ENCODE results near the gene CPA3. TPM values are rescaled to one million over a fixed set of nuclear protein-coding genes. Genes with fewer than 3 reads are reported as not detected.

Gene CPA3
- total RNA-seq, 1 experiment from 2014 or later, result not detected

- POLR2A ChIA-PET, result no interaction called here
- H3K9ac ChIP-seq (ENCODE audit: low read length), result no peak overlapping the region
- H3K9me3 ChIP-seq (ENCODE audit: control insufficient read depth in 1 of 2, insufficient read depth in 1 of 2, low read depth in 1 of 2, low read length in 2 of 2), result no peaks in the 10 kb centered on the region
- no peaks in the 10 kb centered on the region for H3K79me2 ChIP-seq (ENCODE audit: insufficient read depth, low read length)
- peak overlapping the region; percentile 74 for H2AFZ ChIP-seq (ENCODE audit: low read depth, low read length, poor library complexity, severe bottlenecking)
- TF ChIP-seq YY1 (IDR thresholded peaks at IDR 0.05; ENCODE audit: extremely low read depth, insufficient replicate concordance, low read depth, low read length) (no peak), SRF (IDR thresholded peaks at IDR 0.05; ENCODE audit: low read depth) (no peak), FOSL1 (IDR thresholded peaks at IDR 0.05; ENCODE audit: low read depth) (no peak; the same call in 1 of the 2 replicates), RAD21 (IDR thresholded peaks at IDR 0.05; ENCODE audit: low read depth) (peak; percentile 80), EGR1 (IDR thresholded peaks at IDR 0.05; ENCODE audit: low read depth) (no peak), POLR2AphosphoS5 (IDR thresholded peaks at IDR 0.05; ENCODE audit: low read depth, low read length) (no peak), SP1 (IDR thresholded peaks at IDR 0.05; ENCODE audit: low read depth) (no peak), CBX3 (IDR thresholded peaks at IDR 0.05; ENCODE audit: low read depth) (peak; percentile 47; the same call in 1 of the 2 replicates)
- TF ChIP-seq, protein P1, sequence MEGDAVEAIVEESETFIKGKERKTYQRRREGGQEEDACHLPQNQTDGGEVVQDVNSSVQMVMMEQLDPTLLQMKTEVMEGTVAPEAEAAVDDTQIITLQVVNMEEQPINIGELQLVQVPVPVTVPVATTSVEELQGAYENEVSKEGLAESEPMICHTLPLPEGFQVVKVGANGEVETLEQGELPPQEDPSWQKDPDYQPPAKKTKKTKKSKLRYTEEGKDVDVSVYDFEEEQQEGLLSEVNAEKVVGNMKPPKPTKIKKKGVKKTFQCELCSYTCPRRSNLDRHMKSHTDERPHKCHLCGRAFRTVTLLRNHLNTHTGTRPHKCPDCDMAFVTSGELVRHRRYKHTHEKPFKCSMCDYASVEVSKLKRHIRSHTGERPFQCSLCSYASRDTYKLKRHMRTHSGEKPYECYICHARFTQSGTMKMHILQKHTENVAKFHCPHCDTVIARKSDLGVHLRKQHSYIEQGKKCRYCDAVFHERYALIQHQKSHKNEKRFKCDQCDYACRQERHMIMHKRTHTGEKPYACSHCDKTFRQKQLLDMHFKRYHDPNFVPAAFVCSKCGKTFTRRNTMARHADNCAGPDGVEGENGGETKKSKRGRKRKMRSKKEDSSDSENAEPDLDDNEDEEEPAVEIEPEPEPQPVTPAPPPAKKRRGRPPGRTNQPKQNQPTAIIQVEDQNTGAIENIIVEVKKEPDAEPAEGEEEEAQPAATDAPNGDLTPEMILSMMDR (IDR thresholded peaks at IDR 0.05 in 2 of 3, conservative IDR thresholded peaks at IDR 0.05 in 1 of 3; ENCODE audit: borderline replicate concordance in 1 of 3, insufficient read depth in 1 of 3, low read depth in 2 of 3, low read length in 2 of 3), result peak; percentile 53 to 84 (median 67)
- H3K36me3 ChIP-seq (ENCODE audit: control insufficient read depth in 1 of 2, insufficient read depth in 2 of 2, low read length in 2 of 2), result no peaks in the 10 kb centered on the region
- ATAC-seq (peak; percentile 73), DNase-seq (ENCODE audit: low read depth, low spot score) (peak; percentile 40)
- H3K4me3 ChIP-seq (replicated peaks in 1 of 2; ENCODE audit: low read depth in 1 of 2, low read length in 2 of 2), result no peak overlapping the region
- no peaks in the 10 kb centered on the region for H3K9me2 ChIP-seq (ENCODE audit: insufficient read depth)
- no peaks in the 10 kb centered on the region for H3K27me3 ChIP-seq (ENCODE audit: insufficient read depth, low read length)
- CTCF ChIA-PET, result interaction anchor here (0.8 to 3.5 kb wide), 3 partner anchors 10 to 85 kb away, joined by 3 to 23 read pairs (median 5); no protein-coding TSS in a partner anchor
- RAD21 ChIA-PET (ENCODE audit: low non-redundant PET in 1 of 2, low total read pairs in 2 of 2, uncharacterized antibody in 2 of 2, unreplicated experiment in 2 of 2), result interaction anchor here in 1 of 2 experiments (0.7 to 0.8 kb wide), 2 partner anchors 84 to 87 kb away, joined by 3 read pairs; no protein-coding TSS in a partner anchor
- H3K4me2 ChIP-seq (ENCODE audit: low read length), result no peak overlapping the region
- intact Hi-C loops (cut with micrococcal nuclease), result loop anchor here (1.0 to 5.0 kb wide), 3 partner anchors 82 to 134 kb away; no protein-coding TSS in a partner anchor
- no peaks in the 10 kb centered on the region for H4K20me1 ChIP-seq (ENCODE audit: insufficient read depth)
- no peaks in the 10 kb centered on the region for H3K4me1 ChIP-seq (ENCODE audit: control insufficient read depth in 1 of 2, insufficient read depth in 2 of 2, low read length in 2 of 2)
- no TSS peak for BruUV-seq (replicated peaks)
- H3K27ac ChIP-seq (ENCODE audit: low read depth, low read length), result no peak overlapping the region
Observed at GRCh38 chr3:148861277-148861869, 3.7 kb upstream of the CPA3 start.
